Testis (tissue), 3 donors: Measurements from ENCODE around the gene MCOLN1. TPM values are rescaled to one million over a fixed set of nuclear protein-coding genes. Genes with fewer than 3 reads are reported as not detected.

Experiments used
- DNase-seq: peaks from one replicate; pipeline ENCODE4 v3.0.0-alpha.2; 2019
- H3K27ac ChIP-seq, 2 donors: fragments of 200-600 bp; sonication (generic); one replicate each; pipeline ENCODE4 v1.5.1; 2019
- H3K27me3 ChIP-seq: fragments of 200-600 bp; sonication (generic); one replicate; pipeline ENCODE4 v1.5.1; 2019
- H3K36me3 ChIP-seq: fragments of 200-600 bp; sonication (generic); one replicate; pipeline ENCODE4 v1.5.1; 2017; ENCODE audit warnings: low read depth; ENCODE audit errors: missing control alignments
- H3K4me1 ChIP-seq: fragments of 200-600 bp; sonication (generic); one replicate; pipeline ENCODE4 v1.5.1; 2019
- H3K4me3 ChIP-seq, 2 donors: fragments of 200-600 bp; sonication (generic); one replicate each; pipeline ENCODE4 v1.5.1; 2017 to 2019
- H3K9me3 ChIP-seq: fragments of 200-600 bp; sonication (generic); one replicate; pipeline ENCODE4 v1.5.1; 2017
- POLR2A ChIP-seq: fragments of 450-650 bp; IDR thresholded peaks from one replicate; pipeline ENCODE4 v1.6.1; 2017; ENCODE audit warnings: antibody characterized with exemption, mild to moderate bottlenecking, moderate library complexity
- WGBS, 2 donors: methylation state at CpG; one replicate each; pipeline ENCODE4 v1.1.5; 2018; 5-methylcytosine and 5-hydroxymethylcytosine counted together
- intact Hi-C: fragments of 100-400 bp; cut with DNase I; formaldehyde crosslinking; loops from one replicate; pipeline ENCODE4 v1.15.1; 2023; ENCODE audit warnings: low total_unique reads
- polyA plus RNA-seq: library from polyadenylated mRNA; stranded (reverse); fragments of 350-450 nt; fragmentation: Illumina TruSeq; extraction: RNeasy Lipid Tissue Mini Kit (QIAGEN cat#74804); gene quantifications from one replicate; pipeline ENCODE4 v1.2.3, GENCODE V29; 2014; ENCODE audit warnings: low read depth, low replicate concordance; ENCODE audit not compliant: insufficient read depth
- total RNA-seq, 2 donors: library from RNA; depleted of rRNA; stranded (reverse); fragments of >200 nt; gene quantifications; one replicate each; pipeline ENCODE4 v1.2.3, GENCODE V29; 2016
- TF ChIP-seq, protein P1 (sequence below), 3 experiments: fragments of 450-650 bp in 2 of 3; fragments of 200-600 bp in 1 of 3; sonication (generic) in 1 of 3; IDR thresholded peaks; one replicate each; pipeline ENCODE4 v1.5.1; 2016 to 2019; ENCODE audit warnings: antibody characterized with exemption in 3 of 3, mild to moderate bottlenecking in 2 of 3, moderate library complexity in 1 of 3

Gene MCOLN1
- total and polyA plus RNA-seq, 3 donors from 2014 or later = 15.2 to 26.9 (median 17.7) TPM

DNA sequence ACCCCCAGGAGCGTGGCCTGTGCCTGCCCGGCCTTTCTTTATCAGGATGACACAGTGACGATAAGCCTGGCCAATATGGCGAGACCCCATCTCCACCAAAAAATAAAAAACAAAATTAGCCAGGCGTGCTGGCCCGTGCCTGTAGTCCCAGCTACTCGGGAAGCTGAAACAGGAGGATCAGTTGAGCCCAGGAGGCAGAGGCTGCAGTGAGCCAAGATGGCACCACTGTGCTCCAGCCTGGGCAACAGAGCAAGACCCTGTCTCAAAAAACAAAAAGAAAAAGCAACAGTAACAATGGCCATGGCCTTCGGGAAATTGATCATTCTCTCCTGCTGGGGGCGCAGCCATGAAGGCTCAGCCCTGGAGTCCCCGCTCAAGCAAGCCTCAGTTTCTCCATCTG lies 44.7 kb upstream of the MCOLN1 start:
- no peak overlapping the region for H3K27ac ChIP-seq
- TF ChIP-seq POLR2A = no peak
- TF ChIP-seq, protein P1, sequence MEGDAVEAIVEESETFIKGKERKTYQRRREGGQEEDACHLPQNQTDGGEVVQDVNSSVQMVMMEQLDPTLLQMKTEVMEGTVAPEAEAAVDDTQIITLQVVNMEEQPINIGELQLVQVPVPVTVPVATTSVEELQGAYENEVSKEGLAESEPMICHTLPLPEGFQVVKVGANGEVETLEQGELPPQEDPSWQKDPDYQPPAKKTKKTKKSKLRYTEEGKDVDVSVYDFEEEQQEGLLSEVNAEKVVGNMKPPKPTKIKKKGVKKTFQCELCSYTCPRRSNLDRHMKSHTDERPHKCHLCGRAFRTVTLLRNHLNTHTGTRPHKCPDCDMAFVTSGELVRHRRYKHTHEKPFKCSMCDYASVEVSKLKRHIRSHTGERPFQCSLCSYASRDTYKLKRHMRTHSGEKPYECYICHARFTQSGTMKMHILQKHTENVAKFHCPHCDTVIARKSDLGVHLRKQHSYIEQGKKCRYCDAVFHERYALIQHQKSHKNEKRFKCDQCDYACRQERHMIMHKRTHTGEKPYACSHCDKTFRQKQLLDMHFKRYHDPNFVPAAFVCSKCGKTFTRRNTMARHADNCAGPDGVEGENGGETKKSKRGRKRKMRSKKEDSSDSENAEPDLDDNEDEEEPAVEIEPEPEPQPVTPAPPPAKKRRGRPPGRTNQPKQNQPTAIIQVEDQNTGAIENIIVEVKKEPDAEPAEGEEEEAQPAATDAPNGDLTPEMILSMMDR (IDR thresholded peaks at IDR 0.05) = no peak

GRCh38 chr19:7478173-7478842 lies 44.1 kb upstream of the MCOLN1 start:
- no peaks in the 10 kb centered on the region for H3K27me3 ChIP-seq
- H3K4me3 ChIP-seq = no peak overlapping the region
- WGBS, 2 donors = 61 to 84% methylated on average over 5 to 24 of the region's 26 CpGs
- no peaks in the 10 kb centered on the region for H3K9me3 ChIP-seq
- peaks cover 19% of the 10 kb centered on the region for H3K4me1 ChIP-seq
- no peaks in the 10 kb centered on the region for H3K36me3 ChIP-seq
- TF ChIP-seq POLR2A = no peak
- TF ChIP-seq, protein P1 (IDR thresholded peaks at IDR 0.05) = no peak
- intact Hi-C loops = no loop called here
- H3K27ac ChIP-seq = no peak overlapping the region
- no peak for DNase-seq

More for the DNA sequence above, 44.7 kb upstream of the MCOLN1 start:
- Histone ChIP-seq H3K4me1 (peaks cover 14% of the 10 kb centered on the region), H3K4me3 (no peak overlapping the region), H3K9me3 (no peaks in the 10 kb centered on the region), H3K36me3 (no peaks in the 10 kb centered on the region), H3K27me3 (no peaks in the 10 kb centered on the region)
- intact Hi-C loops = no loop called here
- no peak for DNase-seq
- WGBS, 2 donors = 89 to 91% methylated on average over 10 of the region's 10 CpGs

DNA sequence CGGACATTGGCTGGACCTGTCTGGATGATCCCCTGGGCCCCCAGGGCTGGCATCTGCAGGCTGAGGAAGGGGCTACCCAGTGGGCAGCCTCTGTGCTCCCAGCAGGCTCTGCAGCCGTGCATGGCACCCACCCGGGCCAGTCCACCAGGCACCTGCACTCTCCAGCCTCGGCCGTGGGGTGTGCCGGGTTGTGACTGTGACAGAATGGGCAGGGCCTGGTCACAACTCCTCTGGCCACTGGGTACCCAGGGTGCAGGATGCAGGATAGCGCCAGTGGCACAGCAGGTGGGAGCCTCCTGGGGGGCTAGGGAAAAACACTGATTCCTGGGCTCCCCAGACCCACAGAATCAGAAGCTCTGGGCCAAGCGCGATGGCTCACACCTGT lies 43.6 kb upstream of the MCOLN1 start:
- Histone ChIP-seq H3K4me3 (no peak overlapping the region), H3K27me3 (no peaks in the 10 kb centered on the region), H3K9me3 (no peaks in the 10 kb centered on the region), H3K36me3 (no peaks in the 10 kb centered on the region), H3K4me1 (peaks cover 23% of the 10 kb centered on the region), H3K27ac (no peak overlapping the region)
- TF ChIP-seq, protein P1 (IDR thresholded peaks at IDR 0.05) = no peak
- no peak for TF ChIP-seq POLR2A
- 77 to 86% methylated on average over 2 to 8 of the region's 9 CpGs for WGBS, 2 donors
- no peak for DNase-seq
- intact Hi-C loops = no loop called here

- no peak for DNase-seq
- intact Hi-C loops = no loop called here
- 44 to 46% methylated on average over 10 to 11 of the region's 11 CpGs for WGBS, 2 donors
- Histone ChIP-seq H3K9me3 (no peaks in the 10 kb centered on the region), H3K27me3 (no peaks in the 10 kb centered on the region), H3K4me3 (no peak overlapping the region), H3K36me3 (no peaks in the 10 kb centered on the region), H3K27ac (peak overlapping the region; percentile 6 to 71), H3K4me1 (peaks cover 23% of the 10 kb centered on the region)
- TF ChIP-seq POLR2A = no peak
- TF ChIP-seq, protein P1 (IDR thresholded peaks at IDR 0.05) = no peak
These were observed 42.0 kb upstream of the MCOLN1 start for GRCh38 chr19:7480222-7480969.
